Right ventricle myocardium superior (tissue), 1 donor: Measurements from ENCODE around the gene KCNAB1. TPM values are rescaled to one million over a fixed set of nuclear protein-coding genes. Genes with fewer than 3 reads are reported as not detected.

Experiments
- ATAC-seq: fragments of 200-7000 bp; cut with Tn5 transposase; one replicate; pipeline ENCODE4 v1.9.1; 2020; ENCODE audit warnings: mild to moderate bottlenecking; ENCODE audit not compliant: poor library complexity
- DNase-seq: peaks from one replicate; pipeline ENCODE4 v3.0.0-alpha.2; 2020
- intact Hi-C: fragments of 100-400 bp; cut with DNase I; formaldehyde crosslinking; loops from one replicate; pipeline ENCODE4 v1.11.2; 2022
- total RNA-seq: library from RNA; stranded (reverse); fragmentation: NEBNext Ultra II Directional; extraction: Animal tissue kit (Norgen Biotek cat#: 25700); gene quantifications from one replicate; pipeline ENCODE4 v1.2.1, GENCODE V29; 2021
- donor health status: DM: no; HTN: yes; CAD: no; lungs with severe emphysema.

Gene KCNAB1
- total RNA-seq, 1 donor from 2014 or later, result 3.0 TPM

GRCh38 chr3:156479604-156480003 is 359.2 kb downstream of the KCNAB1 start:
- intact Hi-C loops, result no loop called here
- ATAC-seq, result no peak
- DNase-seq, result no peak

- DNase-seq (no peak), ATAC-seq (no peak)
- intact Hi-C loops, result no loop called here
Observed at GRCh38 chr3:156480949-156481348, 360.6 kb downstream of the KCNAB1 start.

GRCh38 chr3:156483002-156483401 is 362.6 kb downstream of the KCNAB1 start:
- intact Hi-C loops, result no loop called here
- ATAC-seq, result no peak
- no peak for DNase-seq

GRCh38 chr3:156483426-156483825 is 363.0 kb downstream of the KCNAB1 start:
- DNase-seq, result no peak
- intact Hi-C loops, result no loop called here
- ATAC-seq, result peak; percentile 75

GRCh38 chr3:156483961-156484787 is 363.8 kb downstream of the KCNAB1 start:
- intact Hi-C loops, result no loop called here
- ATAC-seq, result peak; percentile 70
- DNase-seq, result no peak

GRCh38 chr3:156488767-156489166 is 368.4 kb downstream of the KCNAB1 start:
- intact Hi-C loops, result no loop called here
- no peak for DNase-seq
- ATAC-seq, result no peak

- ATAC-seq (peak; percentile 56), DNase-seq (no peak)
- intact Hi-C loops, result no loop called here
Observed at GRCh38 chr3:156489462-156489911, 369.1 kb downstream of the KCNAB1 start.

- DNase-seq (no peak), ATAC-seq (no peak)
- intact Hi-C loops, result no loop called here
Observed at GRCh38 chr3:156491192-156491591, 370.8 kb downstream of the KCNAB1 start.

- no peak for DNase-seq
- ATAC-seq, result no peak
- intact Hi-C loops, result no loop called here
Observed at GRCh38 chr3:156492801-156493261, 372.5 kb downstream of the KCNAB1 start.

- ATAC-seq (no peak), DNase-seq (no peak)
- intact Hi-C loops, result no loop called here
Observed at GRCh38 chr3:156493887-156494286, 373.5 kb downstream of the KCNAB1 start.

GRCh38 chr3:156495816-156496215 is 375.4 kb downstream of the KCNAB1 start:
- ATAC-seq (no peak), DNase-seq (no peak)
- intact Hi-C loops, result no loop called here

GRCh38 chr3:156497326-156497725 is 376.9 kb downstream of the KCNAB1 start:
- DNase-seq (no peak), ATAC-seq (no peak)
- intact Hi-C loops, result no loop called here

- no peak for DNase-seq
- ATAC-seq, result no peak
- intact Hi-C loops, result no loop called here
Observed at GRCh38 chr3:156498307-156498706, 377.9 kb downstream of the KCNAB1 start.

GRCh38 chr3:156507285-156507684 is 386.9 kb downstream of the KCNAB1 start:
- DNase-seq (no peak), ATAC-seq (no peak)
- intact Hi-C loops, result no loop called here

GRCh38 chr3:156509189-156510174 is 389.1 kb downstream of the KCNAB1 start:
- no peak for DNase-seq
- peak; percentile 80 for ATAC-seq
- intact Hi-C loops, result loop anchor here (2.0 kb wide), 1 partner anchor 357 kb away; no protein-coding TSS in a partner anchor

- no peak for DNase-seq
- no peak for ATAC-seq
- intact Hi-C loops, result loop anchor here (2.0 kb wide), 1 partner anchor 359 kb away; no protein-coding TSS in a partner anchor
Observed at GRCh38 chr3:156511987-156512677, 391.8 kb downstream of the KCNAB1 start.

- no peak for ATAC-seq
- intact Hi-C loops, result no loop called here
- DNase-seq, result no peak
Observed at GRCh38 chr3:156513619-156514018, 393.2 kb downstream of the KCNAB1 start.

- peak; percentile 54 for DNase-seq
- intact Hi-C loops, result no loop called here
Observed at GRCh38 chr3:156516284-156516683, 395.9 kb downstream of the KCNAB1 start.

GRCh38 chr3:156516961-156517360 is 396.6 kb downstream of the KCNAB1 start:
- ATAC-seq (peak; percentile 52), DNase-seq (no peak)
- intact Hi-C loops, result no loop called here

More at GRCh38 chr3:156516284-156516683, 395.9 kb downstream of the KCNAB1 start:
- ATAC-seq, result peak; percentile 50
